GM19463 (cell line): ENCODE data around the gene ARHGAP26.

ENCODE experiments used
- ATAC-seq: cut with Tn5 transposase; IDR thresholded peaks from one replicate; pipeline ENCODE4 v1.9.1; 2021; ENCODE audit warnings: mild to moderate bottlenecking, moderate library complexity; ENCODE audit not compliant: unreplicated experiment

Gene ARHGAP26

DNA sequence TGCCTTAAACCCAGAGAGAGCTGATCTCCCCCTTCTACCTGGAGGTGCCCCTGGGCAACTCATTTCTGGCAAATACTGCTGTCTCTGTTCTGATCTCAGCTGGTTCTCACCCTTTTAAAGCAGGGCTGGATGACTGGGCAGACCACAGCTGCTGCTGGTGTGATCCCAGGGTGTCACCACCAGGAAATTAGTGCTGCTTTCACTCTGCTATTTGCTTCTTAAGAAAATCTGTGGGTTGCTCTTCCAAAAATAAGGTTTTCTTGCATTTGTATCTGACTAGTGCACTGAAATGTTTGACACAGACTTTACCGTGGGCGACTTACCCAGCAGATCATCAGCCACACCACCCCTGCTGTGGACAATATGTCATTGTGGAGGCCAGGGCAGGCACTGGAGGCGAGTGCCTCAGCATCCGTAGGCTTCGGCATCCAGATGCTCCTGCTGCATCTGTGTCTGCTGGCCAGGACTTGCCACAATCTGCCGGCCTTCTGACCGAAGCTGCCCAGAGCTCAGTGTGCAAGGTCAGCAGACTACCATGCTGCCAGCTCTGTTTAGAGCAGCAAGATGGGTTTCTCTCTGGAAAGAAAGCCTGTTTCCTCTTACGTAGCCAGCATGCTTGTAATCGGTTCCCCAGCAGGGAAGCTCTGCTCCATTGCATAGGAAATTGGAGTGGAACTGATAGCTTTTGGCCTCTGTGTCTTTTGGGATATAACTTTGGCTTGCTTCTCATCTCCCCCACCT, 13.6 kb downstream of the ARHGAP26 start:
- peak; percentile 97 for ATAC-seq

DNA sequence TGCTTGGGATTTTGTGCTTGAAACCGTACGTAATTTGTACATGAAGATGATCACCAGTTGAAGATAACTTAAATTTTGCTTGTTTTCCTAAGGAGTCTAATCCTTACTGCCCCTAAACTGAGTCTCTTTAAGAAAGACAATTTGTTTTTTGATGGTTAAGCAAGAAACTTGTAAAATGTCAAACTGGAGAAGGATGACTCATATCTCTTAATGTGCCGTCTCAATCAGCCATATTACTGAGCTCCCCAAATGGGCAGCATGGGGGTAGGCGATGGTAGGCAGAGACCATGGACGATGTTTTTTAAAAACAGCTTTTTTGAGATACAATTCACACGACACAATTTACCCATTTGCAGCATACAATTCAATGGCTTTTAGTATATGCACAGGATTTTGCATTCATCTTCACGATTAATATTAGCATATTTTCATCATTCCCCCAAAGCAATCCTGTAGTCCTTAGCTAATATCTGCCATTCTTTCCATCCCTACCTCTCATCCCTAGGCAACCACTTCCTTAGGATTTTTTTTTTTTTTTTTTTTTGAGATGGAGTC, 14.3 kb downstream of the ARHGAP26 start:
- ATAC-seq = no peak

DNA sequence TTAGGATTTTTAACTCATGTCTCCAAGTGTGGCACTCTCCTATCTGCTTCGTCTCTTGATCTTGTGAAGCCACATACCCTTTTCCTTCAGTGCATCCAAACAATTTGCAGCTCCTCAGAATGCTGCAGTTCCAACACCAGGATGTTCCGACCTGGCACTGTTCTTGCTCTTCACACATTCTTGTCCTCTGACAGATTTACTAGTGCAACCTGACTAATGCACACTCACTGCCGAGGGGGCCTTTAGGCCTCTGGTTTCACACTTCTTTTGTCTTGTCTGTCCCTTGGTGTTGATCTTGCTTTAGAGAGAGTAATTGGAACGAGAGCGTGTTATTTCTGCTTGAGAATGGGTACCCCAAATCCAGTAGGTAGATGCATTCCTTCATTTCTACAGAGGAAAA, 15.0 kb downstream of the ARHGAP26 start:
- no peak for ATAC-seq

DNA sequence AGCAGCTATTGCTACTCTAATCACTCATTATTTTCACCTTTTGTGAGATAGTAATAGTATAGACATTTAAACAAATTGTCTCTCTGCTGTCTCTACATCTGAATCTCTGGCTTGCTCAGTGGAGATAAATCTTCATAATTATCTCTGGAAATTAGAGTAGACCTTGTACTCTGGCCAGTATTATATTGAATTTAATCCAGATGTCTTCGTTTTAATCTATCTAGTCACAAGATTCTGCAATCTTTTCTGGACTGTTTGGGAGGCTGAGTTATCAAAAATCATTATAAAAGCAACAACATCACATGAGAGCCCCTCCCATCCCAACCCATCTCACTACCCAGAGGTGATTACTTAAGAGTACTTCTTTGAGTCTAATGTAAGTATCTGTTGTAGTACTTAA, 19.0 kb downstream of the ARHGAP26 start:
- ATAC-seq = no peak

DNA sequence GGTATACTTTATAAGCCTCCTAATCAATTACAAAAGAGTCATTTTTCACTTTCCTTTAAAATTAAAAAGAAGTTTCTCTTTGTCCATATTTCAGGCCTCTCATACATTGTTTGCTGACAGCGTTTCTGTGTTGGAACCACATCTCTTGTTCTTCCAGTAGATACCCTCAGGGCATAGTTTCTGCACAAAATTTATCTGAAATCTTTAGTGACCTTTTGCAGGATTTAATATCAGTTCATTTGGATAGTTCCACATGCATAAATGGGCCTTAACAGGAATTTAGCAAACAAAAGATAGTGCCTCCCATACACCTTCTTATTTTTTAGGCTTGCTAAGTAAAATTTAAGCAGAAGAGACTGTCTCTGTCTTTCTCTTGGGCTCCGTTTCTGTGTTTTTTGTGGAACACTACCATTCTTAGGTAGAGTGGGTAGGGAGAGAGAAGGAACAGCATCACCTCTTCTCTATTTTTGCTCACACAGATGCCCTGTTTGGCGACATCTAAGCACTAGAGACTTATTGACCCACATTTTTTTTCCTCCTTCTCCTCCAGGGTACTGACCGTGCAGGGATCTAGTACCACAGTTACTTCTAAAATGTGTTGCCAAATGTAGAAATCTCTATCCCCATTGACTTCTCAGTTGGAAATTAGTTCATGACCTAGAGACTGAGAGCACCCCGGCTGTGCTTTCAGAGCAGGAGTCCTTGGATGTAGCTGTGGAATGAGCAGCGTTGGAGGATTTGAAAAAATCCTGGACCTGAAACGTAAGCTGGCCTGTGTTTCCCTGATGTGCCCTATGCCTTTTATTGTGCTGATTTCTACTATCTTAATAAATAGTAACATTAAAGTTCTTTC, 22.1 kb downstream of the ARHGAP26 start:
- no peak for ATAC-seq

DNA sequence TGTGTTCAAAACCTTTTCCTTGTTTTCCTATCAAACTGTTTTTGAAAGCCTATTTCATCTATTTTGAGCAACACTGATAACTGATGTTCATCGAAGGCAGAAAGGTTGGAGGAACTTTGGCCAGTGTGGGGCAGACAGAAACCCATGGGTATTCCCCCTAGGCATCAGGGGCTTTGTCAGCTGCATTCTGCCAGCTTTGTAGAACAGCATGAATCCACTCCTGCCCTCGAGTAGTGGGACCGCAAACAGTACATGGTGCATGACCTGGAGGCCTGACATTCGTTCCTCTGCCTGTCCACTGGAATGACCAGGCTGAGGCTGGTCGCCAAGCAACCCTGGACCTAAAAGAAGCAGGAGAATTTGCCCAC, 22.7 kb downstream of the ARHGAP26 start:
- peak; percentile 44 for ATAC-seq

DNA sequence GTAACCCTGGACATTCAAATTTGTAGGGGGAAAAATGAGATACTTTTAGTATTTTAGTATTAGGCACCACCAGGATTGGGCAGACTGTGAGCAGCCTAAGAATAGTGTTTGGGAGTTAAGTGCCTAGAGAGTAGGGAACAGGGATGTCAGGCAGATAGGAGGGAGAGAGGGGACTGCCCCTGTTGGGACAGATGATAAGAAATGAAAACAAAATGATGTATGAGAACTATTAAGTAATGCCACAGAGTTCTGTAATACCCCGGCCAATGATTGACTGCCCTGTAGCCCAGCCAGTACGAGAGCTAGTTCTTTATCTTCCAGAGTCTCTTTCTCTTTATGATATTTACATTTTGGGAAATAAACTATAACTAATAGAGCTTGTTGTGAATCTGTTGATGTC, 24.4 kb downstream of the ARHGAP26 start:
- ATAC-seq = no peak

DNA sequence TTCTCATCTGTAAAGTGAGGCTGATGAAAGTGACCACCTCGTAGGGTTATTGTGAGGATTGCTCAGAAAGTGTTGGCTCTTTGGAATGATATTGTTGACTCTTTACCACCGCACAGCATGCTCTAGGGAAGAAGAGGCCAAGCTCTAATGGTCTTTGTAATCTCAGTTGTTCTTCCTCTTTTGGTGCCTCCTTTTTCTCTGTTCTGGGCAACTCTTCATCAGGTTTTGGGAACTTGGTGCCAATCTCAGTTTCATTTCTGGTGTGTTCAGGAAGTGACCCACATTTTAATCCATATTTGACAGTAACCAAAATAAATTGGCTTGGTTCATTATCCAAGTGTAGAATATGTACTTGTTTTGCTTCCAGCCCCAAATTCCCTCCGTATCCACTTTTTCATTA, 25.1 kb downstream of the ARHGAP26 start:
- peak; percentile 45 for ATAC-seq

DNA sequence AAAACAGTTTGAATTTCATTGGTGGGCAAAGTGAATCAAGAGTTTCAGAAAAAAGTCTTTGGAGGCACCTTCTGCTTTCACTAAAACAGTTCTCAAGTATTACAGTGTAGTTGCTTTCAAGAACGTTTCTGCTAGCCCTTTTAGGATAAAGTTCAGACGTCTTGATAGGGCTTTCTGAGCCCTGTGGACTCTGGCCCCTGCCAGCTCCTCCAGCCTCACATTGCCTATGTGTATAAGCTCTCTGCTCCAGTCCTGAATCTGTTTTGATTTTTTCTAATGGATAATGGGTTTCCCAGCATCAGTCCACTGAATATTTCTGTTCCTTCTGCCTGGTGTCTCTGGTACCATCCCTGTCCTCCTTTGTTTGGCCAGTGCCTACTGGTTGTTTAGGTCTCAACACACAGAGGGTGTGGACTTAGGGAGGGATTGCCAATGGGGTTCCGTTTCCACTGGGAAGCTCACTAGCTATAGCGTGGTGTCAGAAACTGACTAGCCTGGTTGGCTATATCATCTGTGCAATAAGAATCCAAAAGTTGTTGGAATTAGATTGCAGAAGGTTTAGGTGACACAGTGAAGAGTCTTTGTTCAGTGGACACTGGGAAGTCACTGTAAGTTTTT, 26.4 kb downstream of the ARHGAP26 start:
- ATAC-seq = no peak

DNA sequence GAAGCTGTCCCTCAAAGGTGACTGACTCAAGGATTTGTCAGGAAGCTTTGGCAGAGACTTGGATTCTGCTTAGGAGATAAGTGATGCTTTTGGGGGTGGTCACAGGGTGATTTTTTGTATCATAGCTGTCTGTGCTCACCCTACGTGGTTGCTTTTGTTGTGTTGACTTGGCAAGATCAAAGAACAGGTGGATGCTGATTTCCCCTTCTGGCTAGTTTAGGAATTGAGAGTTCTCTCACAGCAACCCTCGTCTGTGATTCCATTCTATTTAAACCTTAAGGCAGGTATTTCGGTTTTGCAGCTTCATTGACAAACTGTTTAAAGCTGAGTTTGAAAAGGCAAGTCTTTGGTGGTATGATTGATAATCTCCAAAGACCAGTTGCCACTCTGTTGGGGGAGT, 27.2 kb downstream of the ARHGAP26 start:
- ATAC-seq = no peak

DNA sequence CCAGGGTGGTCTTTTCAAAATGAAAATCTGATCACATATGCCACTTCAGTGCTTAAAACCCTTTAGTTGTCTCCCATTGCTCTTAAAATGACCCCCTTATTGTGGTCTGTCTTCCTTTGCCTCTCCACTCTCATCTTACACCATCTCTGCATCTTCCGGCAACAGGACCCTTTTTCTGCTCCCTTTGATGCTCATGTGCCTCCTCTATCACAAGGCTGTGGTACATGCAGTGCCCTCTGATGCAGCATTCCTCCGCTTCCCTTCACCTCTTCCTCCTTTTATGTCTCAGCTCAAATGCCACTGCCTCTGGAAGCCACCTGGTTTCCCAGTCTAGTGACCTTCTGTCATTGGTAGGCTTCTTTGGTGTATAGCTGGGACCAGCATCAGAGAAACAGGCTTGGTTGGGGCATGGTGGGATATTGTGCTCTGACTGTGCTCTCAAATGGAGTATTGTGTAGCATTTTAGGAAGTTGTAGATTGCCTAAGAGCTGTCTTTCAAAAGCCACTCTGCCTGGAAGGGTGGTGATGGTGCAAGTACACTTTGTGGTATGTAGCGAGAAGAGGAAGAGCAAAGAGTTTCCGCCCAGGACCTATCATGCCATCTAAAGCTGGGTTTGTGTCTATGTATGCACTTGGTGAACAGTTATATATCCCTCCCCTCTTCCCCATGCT, 28.1 kb downstream of the ARHGAP26 start:
- peak; percentile 25 for ATAC-seq

DNA sequence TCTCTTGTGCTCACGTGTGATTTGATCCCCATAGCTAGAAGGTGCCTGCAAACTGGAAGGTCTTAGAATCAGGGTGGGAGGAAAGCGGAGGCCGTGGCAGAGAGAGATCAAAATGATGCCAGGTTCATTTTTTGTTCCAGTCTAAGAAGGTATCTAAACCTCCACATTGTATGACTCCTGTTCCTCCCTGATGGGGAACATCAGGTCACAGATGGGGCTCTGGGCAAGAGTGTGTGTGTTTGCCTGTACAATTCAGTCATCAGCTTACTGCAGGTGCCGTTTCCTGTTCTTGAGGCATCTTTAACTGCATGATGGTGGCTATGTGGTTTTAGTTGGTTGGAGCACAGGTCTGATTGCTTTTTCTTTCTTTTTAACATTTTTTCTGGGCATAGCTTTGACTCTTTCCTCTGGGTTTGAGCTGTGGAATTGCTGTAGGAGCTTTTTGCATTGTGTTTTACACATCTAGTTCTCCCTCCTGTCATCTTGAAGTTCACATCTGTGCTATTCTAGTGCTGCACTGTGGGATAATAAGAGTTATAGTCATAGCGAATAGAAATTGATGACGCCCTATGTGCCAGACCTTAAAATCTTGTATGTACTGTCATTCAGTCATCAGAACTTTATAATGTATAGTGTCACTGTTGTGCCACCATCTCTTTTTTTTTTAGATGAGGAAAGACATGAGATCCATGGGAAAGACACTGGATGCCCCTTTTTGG, 30.8 kb downstream of the ARHGAP26 start:
- ATAC-seq = peak; percentile 87

DNA sequence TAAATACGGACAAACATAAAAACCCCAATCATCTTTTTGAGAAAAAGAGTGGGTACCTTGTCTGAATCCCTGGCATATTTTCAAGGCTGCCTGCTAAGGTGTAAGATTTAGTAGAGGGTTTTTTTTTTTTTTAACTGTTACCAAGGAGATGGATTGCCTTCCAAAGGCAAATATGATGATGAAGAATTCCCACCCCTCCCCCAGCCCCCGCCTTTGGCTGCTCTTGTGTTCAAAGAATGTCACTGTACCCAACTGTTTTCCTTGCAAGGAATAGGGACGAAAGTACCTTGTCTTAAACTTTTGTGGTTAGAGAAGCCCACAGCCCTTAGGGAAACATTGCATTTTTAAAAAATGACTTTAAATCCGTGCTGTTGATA, 31.3 kb downstream of the ARHGAP26 start:
- no peak for ATAC-seq

DNA sequence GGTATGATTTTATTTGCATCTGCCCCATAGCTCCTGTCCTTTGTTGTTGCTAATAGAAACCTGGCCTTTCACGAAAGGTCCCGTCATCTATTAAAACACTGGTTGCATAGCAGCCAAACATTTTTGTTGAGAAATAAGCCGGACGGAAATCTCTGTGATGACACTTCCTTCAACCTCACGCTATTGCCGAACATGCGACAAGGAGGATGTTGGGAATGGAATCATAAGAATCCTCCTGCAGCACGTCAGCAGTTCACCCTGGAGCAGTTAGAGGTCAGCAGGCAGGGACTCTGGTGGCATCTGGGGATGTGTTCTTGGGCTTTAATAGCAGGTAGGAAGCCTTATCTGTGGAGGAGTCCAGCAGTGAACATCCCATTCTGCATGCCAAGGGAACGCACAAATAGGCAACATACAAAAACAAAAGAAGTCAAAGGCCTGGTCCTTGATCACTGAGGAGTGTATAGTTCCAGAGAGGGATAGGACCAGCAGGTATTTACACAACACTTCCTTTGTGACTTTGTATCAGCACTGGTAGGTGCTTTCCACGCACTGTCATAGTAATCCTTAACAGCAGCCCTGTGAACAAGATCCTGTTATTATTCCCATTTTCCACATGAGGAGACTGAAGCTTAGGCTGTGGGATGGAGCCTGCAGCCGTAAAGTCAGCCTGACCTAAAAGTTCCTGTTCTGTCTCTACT, 33.4 kb downstream of the ARHGAP26 start:
- ATAC-seq = no peak

DNA sequence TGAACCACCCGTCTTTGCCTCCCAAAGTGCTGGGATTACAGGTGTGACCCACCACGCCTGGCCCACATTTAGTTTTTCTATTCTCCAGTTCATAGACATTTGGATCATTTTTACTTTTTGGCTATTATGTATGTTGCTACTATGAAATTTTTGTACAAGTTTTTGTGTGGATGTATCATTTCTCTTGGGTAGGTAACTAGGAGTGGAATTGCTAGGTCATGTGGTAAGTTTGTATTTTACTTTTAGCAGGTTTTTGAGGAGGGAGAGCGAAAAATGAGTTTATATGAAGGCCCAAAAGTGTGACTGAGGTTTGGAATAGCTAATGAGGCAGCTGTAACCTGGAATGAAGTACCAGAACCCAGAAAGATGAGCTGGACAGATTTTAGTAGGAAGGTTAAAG, 35.2 kb downstream of the ARHGAP26 start:
- no peak for ATAC-seq

DNA sequence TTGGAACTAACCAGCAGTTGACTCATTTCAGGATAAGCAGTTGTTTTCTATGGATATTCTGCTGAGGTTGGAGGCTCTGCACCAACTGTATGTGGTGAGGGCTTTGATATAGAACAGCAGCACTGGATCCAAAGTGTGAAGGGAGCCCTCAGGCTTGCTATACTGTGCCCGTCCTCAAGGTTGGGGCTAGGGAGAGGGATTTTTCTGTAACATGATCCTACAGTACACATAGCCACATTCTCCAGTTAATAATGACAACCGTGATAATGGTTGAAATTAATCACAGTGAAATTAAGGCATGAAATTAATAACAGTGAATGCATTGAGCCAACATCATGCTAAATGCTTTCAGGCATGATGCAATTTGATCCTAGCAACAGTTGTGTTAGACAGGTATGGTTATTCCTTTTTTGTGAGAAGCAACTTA, 36.7 kb downstream of the ARHGAP26 start:
- ATAC-seq = no peak

DNA sequence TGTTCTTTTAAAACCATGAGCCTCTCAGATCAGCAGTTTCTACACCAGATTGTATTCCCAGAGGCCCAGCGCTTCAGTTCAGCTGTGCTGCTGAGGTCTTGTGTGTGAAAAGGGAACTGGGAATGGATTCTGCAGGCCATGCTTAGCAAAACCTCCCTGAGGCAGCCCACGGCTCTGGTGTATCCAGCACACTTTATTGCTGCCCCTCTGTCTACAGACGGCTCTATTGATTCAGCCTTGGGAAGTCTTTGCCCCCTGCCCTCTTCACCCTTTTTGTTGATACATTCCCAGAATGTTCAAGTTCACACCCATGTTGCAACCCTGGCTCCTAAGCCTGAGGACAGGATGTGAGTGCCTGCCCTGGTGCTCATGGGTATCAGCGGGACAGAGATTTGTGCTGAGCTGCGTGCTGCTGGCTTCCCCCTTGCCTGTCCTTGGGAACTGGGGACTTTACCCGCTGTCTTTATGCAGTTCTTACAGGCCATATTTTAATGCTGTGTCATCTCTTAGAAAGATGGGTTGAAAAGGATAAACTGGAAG, 37.3 kb downstream of the ARHGAP26 start:
- peak; percentile 54 for ATAC-seq

DNA sequence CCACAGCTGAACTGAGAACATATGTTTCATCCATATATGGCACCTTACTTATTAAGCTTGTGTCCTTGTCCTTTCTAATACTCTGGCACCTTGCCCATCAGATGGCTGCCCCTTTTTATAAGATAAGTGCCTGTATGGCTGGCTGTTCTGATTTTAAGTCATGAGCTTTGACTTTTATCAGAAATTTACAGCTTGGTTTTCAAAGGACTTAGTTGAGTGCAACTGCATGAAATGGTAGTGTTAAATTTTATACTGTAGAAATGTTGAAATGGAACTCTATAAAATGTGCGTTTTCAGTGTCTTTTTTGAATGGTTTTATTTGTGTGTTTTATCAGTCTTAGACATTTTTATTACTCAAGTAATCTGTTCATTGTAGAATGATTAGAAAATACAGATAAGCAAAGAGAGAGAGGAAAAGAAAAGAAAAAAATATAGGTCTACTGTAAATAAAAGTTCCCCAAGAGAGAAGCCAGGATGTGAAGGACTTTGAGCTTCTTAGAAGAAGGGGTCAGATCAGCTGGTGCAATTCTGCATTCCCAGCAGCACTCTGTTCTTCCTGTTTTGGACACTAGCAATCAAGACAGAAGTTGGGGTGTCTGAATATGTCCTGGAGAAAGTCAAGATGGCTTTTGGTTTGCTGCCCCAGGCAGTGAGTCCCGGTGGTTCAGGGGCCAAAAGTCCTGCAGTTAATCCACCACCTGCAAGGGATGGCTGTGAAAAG, 38.9 kb downstream of the ARHGAP26 start:
- ATAC-seq = no peak

DNA sequence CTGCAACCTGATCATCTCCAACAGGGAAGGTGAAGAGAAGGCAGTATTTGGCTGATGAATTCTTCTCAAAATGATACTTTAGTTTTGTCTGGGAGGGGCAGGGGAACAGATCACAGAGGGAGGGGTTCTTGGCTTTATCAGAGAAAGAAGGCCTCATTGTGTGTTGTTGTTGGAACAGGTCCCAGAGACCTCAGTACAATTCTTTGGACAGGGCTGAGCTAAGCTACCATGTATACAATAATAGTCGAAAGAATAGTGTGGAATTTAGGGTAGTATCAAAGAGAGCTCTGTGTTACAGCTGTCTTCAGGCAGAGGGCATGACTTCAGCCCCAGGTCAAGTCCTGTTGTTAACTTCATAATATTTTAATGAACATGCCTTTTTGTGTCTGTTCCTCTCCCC, 39.9 kb downstream of the ARHGAP26 start:
- ATAC-seq = no peak
